SK-N-SH (cell line): Measurements from ENCODE around the gene SLCO2B1. TPM values are rescaled to one million over a fixed set of nuclear protein-coding genes. Genes with fewer than 3 reads are reported as not detected.

Source experiments
- CTCF ChIA-PET: fragments of 300-600, 350-600 bp; formaldehyde crosslinking; extraction: SDS; loops from one replicate; lab custom pipeline; 2021; lab: Yijun Ruan, JAX
- POLR2A ChIA-PET: fragments of 350-600 bp; sonication (Branson Sonifier 250); formaldehyde crosslinking; extraction: SDS; loops from one replicate; lab custom pipeline; 2020; ENCODE audit warnings: antibody characterized with exemption, inconsistent platforms; lab: Yijun Ruan, JAX
- DNase-seq: peaks from one replicate; pipeline ENCODE4 v3.0.0; 2012
- H2AFZ ChIP-seq: fragments of 200-600 bp; sonication (generic); 2 replicates; pipeline ENCODE4 v1.8.1; 2016; ENCODE audit warnings: antibody characterized with exemption, mild to moderate bottlenecking, low read depth
- H3F3A ChIP-seq: fragments of 200-600 bp; sonication (generic); replicated peaks from 2 replicates; pipeline ENCODE3; 2016; ENCODE audit warnings: antibody characterized with exemption, mild to moderate bottlenecking; ENCODE audit not compliant: insufficient read depth
- H3K27ac ChIP-seq, 2 experiments: fragments of 200-500 bp in 1 of 2; fragments of 200-600 bp in 1 of 2; sonication (Bioruptor generic) in 1 of 2; sonication (generic), shearing (Covaris generic) in 1 of 2; 2 replicates each; pipeline versions ENCODE4 v1.5.1 to v1.6.1; 2014 to 2016; ENCODE audit warnings: low read depth in 2 of 2, inconsistent platforms in 1 of 2, low read length in 1 of 2, mild to moderate bottlenecking in 1 of 2, mixed read lengths in 1 of 2
- H3K27me3 ChIP-seq: fragments of 200-600 bp; sonication (generic), shearing (Covaris generic); 2 replicates; pipeline ENCODE4 v1.6.1; 2016; ENCODE audit warnings: mixed run types; ENCODE audit not compliant: insufficient read depth
- H3K36me3 ChIP-seq, 2 experiments: fragments of 200-500 bp in 1 of 2; fragments of 200-600 bp in 1 of 2; sonication (Bioruptor generic) in 1 of 2; sonication (generic) in 1 of 2; replicated peaks in 1 of 2; 2 replicates each; pipeline versions ENCODE3 to v1.5.1; 2014 to 2016; ENCODE audit warnings: low read length in 1 of 2, mild to moderate bottlenecking in 1 of 2; ENCODE audit not compliant: insufficient read depth in 2 of 2, control insufficient read depth in 1 of 2
- H3K4me1 ChIP-seq, 2 experiments: fragments of 200-500 bp in 1 of 2; fragments of 200-600 bp in 1 of 2; sonication (Bioruptor generic) in 1 of 2; sonication (generic), shearing (Covaris generic) in 1 of 2; 2 replicates each; pipeline versions ENCODE4 v1.5.1 to v1.6.1; 2014 to 2016; ENCODE audit warnings: low read depth in 1 of 2, low read length in 1 of 2, mixed run types in 1 of 2; ENCODE audit not compliant: insufficient read depth in 2 of 2, control insufficient read depth in 1 of 2
- H3K4me2 ChIP-seq: fragments of 200-600 bp; sonication (generic), shearing (Covaris generic); 2 replicates; pipeline ENCODE4 v1.6.1; 2017; ENCODE audit warnings: mixed run types
- H3K4me3 ChIP-seq, 2 experiments: fragments of 200-500 bp in 1 of 2; fragments of 200-600 bp in 1 of 2; sonication (Bioruptor generic) in 1 of 2; sonication (generic), shearing (Covaris generic) in 1 of 2; 2 replicates each; pipeline versions ENCODE4 v1.5.1 to v1.8.1; 2014 to 2016; ENCODE audit warnings: low read depth in 2 of 2, inconsistent platforms in 1 of 2, low read length in 1 of 2, mild to moderate bottlenecking in 1 of 2, mixed read lengths in 1 of 2, moderate library complexity in 1 of 2
- H3K79me2 ChIP-seq: fragments of 200-600 bp; sonication (generic); 2 replicates; pipeline ENCODE4 v1.8.1; 2017; ENCODE audit warnings: mild to moderate bottlenecking; ENCODE audit not compliant: insufficient read depth
- H3K9ac ChIP-seq: fragments of 200-600 bp; sonication (generic); 2 replicates; pipeline ENCODE4 v1.6.1; 2017; ENCODE audit warnings: mixed run types
- H3K9me2 ChIP-seq: fragments of 200-600 bp; sonication (generic); 2 replicates; pipeline ENCODE4 v1.6.1; 2017; ENCODE audit warnings: mixed run types
- H3K9me3 ChIP-seq: fragments of 200-600 bp; sonication (generic); 2 replicates; pipeline ENCODE4 v1.6.1; 2017; ENCODE audit warnings: mixed run types, mild to moderate bottlenecking, moderate library complexity
- H4K20me1 ChIP-seq: fragments of 200-600 bp; sonication (generic); 2 replicates; pipeline ENCODE4 v1.6.1; 2017; ENCODE audit warnings: mild to moderate bottlenecking, mixed run types; ENCODE audit not compliant: insufficient read depth
- ELF1 ChIP-seq: IDR thresholded peaks from 2 replicates; pipeline ENCODE4 v1.4.0; 2012
- EP300 ChIP-seq, 2 experiments: IDR thresholded peaks; 2 replicates each; pipeline versions ENCODE4 v1.4.0 to v1.6.1; 2012; ENCODE audit warnings: borderline replicate concordance in 1 of 2, low read depth in 1 of 2, low read length in 1 of 2
- FOXJ3 ChIP-seq: sonication (generic); formaldehyde crosslinking; IDR thresholded peaks from 2 replicates; pipeline ENCODE4 v1.5.1; 2020; ENCODE audit warnings: mild to moderate bottlenecking, missing genetic modification reagents
- FOXM1 ChIP-seq: IDR thresholded peaks from 2 replicates; pipeline ENCODE4 v1.4.0; 2012; ENCODE audit warnings: low read depth, mild to moderate bottlenecking
- GABPA ChIP-seq: IDR thresholded peaks from 2 replicates; pipeline ENCODE4 v1.4.0; 2012; ENCODE audit warnings: low read depth, mild to moderate bottlenecking
- GATA2 ChIP-seq: sonication (generic); formaldehyde crosslinking; IDR thresholded peaks from 2 replicates; pipeline ENCODE4 v1.5.0; 2020; ENCODE audit warnings: mild to moderate bottlenecking, missing genetic modification reagents
- JUND ChIP-seq: IDR thresholded peaks from 2 replicates; pipeline ENCODE4 v1.4.0; 2012
- MEF2A ChIP-seq: IDR thresholded peaks from 2 replicates; pipeline ENCODE4 v1.4.0; 2012; ENCODE audit warnings: low read depth, borderline replicate concordance
- MXI1 ChIP-seq: IDR thresholded peaks from 2 replicates; pipeline ENCODE4 v1.6.1; 2012; ENCODE audit warnings: mild to moderate bottlenecking, low read depth, low read length, improper control_type of control experiment
- NFIC ChIP-seq: IDR thresholded peaks from 2 replicates; pipeline ENCODE4 v1.4.0; 2012; ENCODE audit warnings: borderline replicate concordance
- RAD21 ChIP-seq: IDR thresholded peaks from 2 replicates; pipeline ENCODE4 v1.6.1; 2012; ENCODE audit warnings: mild to moderate bottlenecking, low read length
- RFX5 ChIP-seq: IDR thresholded peaks from 2 replicates; pipeline ENCODE4 v1.6.1; 2012; ENCODE audit warnings: mild to moderate bottlenecking, improper control_type of control experiment, low read length
- RXRA ChIP-seq: IDR thresholded peaks from 2 replicates; pipeline ENCODE4 v1.4.0; 2012; ENCODE audit warnings: low read depth, mild to moderate bottlenecking, borderline replicate concordance
- SIN3A ChIP-seq: IDR thresholded peaks from 2 replicates; pipeline ENCODE4 v1.6.1; 2012; ENCODE audit warnings: low read depth, mild to moderate bottlenecking, low read length, moderate library complexity, borderline replicate concordance
- SMC3 ChIP-seq: IDR thresholded peaks from 2 replicates; pipeline ENCODE4 v1.6.1; 2012; ENCODE audit warnings: low read depth, low read length, improper control_type of control experiment
- TAF1 ChIP-seq: IDR thresholded peaks from 2 replicates; pipeline ENCODE4 v1.6.1; 2012; ENCODE audit warnings: low read depth, mild to moderate bottlenecking, low read length, moderate library complexity, borderline replicate concordance
- TEAD4 ChIP-seq: IDR thresholded peaks from 2 replicates; pipeline ENCODE4 v1.4.0; 2012; ENCODE audit warnings: mild to moderate bottlenecking, borderline replicate concordance; ENCODE audit not compliant: insufficient read depth
- WGBS: methylation state at CpG from one replicate; pipeline ENCODE4 v1.1.6; 2017; ENCODE audit warnings: low lambda C conversion rate; 5-methylcytosine and 5-hydroxymethylcytosine counted together
- polyA plus RNA-seq, 3 experiments: library from polyadenylated mRNA; depleted of rRNA; stranded (reverse); fragments of >200 nt; gene quantifications; 2 replicates each; pipeline ENCODE4 v1.2.3, GENCODE V29; 2012
- TF ChIP-seq, protein P1 (sequence below): IDR thresholded peaks from 2 replicates; pipeline ENCODE4 v1.4.0; 2012; ENCODE audit warnings: low read depth, borderline replicate concordance
- TF ChIP-seq, protein P2 (sequence below): IDR thresholded peaks from 2 replicates; pipeline ENCODE4; 2012
- TF ChIP-seq, protein P3 (sequence below): IDR thresholded peaks from 2 replicates; pipeline ENCODE4 v1.6.1; 2012; ENCODE audit warnings: mild to moderate bottlenecking, low read depth, low read length, moderate library complexity

SLCO2B1 gene
- polyA plus RNA-seq, 1 of the 3 experiments (the other 2 are of a cell fraction): 0.18 TPM

DNA sequence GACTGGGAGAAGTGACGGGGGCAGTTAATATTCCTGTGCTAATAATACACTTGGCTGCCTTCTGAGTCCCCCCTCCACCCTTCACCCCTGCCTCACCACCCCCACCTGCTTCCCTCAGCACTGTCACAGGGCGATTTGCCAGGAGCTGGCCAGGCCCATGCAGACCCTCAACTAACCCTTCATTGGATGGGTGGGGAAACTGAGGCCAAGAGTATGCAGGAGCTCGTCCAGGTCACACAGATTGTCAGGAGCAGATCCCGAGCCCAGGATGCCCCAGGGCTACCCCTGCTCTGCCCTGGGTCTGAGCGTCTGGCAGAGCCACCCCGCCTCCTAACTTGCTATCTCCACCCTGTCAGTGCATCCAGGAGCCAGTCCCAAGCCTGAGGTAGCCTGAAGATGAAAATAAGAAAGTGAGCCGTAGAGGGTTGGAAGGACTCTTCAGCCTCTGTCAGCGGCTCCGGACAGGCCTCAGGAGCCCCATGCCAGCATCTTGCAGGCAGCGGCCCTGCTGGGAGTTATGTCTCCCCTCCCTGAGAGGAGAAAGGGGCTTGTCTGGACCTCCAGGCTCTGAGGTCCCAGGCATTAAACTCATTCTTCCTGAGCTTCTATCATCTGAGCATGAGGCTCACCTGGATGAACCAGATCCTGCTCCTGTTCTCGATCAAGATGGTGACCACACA, 95.9 kb downstream of the SLCO2B1 start:
- DNase-seq: no peak
- Histone ChIP-seq H3K9ac (no peak overlapping the region), H2AFZ (no peak overlapping the region), H3K9me2 (no peaks in the 10 kb centered on the region), H3K4me2 (no peak overlapping the region), H3K4me3 (no peak overlapping the region), H3K9me3 (no peaks in the 10 kb centered on the region), H3K79me2 (no peaks in the 10 kb centered on the region), H3K27ac (no peak overlapping the region), H4K20me1 (no peaks in the 10 kb centered on the region), H3K4me1 (peaks cover 0 to 5% of the 10 kb centered on the region in 2 experiments; a peak in 1 of 4 replicates), H3K36me3 (no peaks in the 10 kb centered on the region), H3K27me3 (peaks cover 35% of the 10 kb centered on the region), H3F3A (no peaks in the 10 kb centered on the region)
- ChIA-PET CTCF (interaction anchor here (0.6 to 17.5 kb wide), 16 partner anchors 8 to 544 kb away, joined by 3 to 1115 read pairs (median 16); partner anchors contain the start of genes SLCO2B1 and TPBGL), POLR2A (interaction anchor here (0.7 kb wide), 1 partner anchor 33 kb away, joined by 3 read pairs; no protein-coding TSS in a partner anchor)
- 40% methylated on average over 7 of the region's 11 CpGs for WGBS
- TF ChIP-seq FOXJ3 (CRISPR knock-in tag) (no peak), SIN3A (no peak), FOXM1 (no peak), TEAD4 (no peak), GATA2 (CRISPR knock-in tag) (no peak), RAD21 (no peak), MEF2A (no peak), RXRA (no peak), EP300 (IDR thresholded peaks at IDR 0.05; ENCODE audit: borderline replicate concordance in 1 of 2, low read depth in 1 of 2, low read length in 1 of 2) (no peak)
- TF ChIP-seq, protein P1, sequence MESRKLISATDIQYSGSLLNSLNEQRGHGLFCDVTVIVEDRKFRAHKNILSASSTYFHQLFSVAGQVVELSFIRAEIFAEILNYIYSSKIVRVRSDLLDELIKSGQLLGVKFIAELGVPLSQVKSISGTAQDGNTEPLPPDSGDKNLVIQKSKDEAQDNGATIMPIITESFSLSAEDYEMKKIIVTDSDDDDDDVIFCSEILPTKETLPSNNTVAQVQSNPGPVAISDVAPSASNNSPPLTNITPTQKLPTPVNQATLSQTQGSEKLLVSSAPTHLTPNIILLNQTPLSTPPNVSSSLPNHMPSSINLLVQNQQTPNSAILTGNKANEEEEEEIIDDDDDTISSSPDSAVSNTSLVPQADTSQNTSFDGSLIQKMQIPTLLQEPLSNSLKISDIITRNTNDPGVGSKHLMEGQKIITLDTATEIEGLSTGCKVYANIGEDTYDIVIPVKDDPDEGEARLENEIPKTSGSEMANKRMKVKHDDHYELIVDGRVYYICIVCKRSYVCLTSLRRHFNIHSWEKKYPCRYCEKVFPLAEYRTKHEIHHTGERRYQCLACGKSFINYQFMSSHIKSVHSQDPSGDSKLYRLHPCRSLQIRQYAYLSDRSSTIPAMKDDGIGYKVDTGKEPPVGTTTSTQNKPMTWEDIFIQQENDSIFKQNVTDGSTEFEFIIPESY: no peak
- TF ChIP-seq, protein P2, sequence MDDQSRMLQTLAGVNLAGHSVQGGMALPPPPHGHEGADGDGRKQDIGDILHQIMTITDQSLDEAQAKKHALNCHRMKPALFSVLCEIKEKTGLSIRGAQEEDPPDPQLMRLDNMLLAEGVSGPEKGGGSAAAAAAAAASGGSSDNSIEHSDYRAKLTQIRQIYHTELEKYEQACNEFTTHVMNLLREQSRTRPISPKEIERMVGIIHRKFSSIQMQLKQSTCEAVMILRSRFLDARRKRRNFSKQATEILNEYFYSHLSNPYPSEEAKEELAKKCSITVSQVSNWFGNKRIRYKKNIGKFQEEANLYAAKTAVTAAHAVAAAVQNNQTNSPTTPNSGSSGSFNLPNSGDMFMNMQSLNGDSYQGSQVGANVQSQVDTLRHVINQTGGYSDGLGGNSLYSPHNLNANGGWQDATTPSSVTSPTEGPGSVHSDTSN: no peak

DNA sequence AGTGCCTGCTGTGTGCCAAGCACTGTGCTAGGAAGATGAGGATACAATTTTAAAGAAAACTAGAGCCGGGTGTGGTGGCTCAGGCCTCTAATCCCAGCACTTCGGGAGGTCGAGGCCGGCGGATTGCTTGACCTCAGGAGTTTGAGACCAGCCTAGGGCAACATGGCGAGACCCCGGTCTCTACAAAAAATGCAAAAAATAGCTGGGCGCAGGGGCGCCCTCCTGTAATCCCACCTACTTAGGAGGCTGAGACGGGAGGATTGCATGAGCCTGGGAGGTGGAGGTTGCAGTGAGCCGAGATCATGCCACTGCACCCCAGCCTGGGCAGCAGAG, 98.0 kb downstream of the SLCO2B1 start:
- CTCF ChIA-PET: interaction anchor here (0.6 to 17.5 kb wide), 85 partner anchors 9 to 547 kb away, joined by 3 to 1115 read pairs (median 6); partner anchors contain the start of genes NEU3, SLCO2B1, SPCS2 and TPBGL
- POLR2A ChIA-PET: interaction anchor here (1.2 kb wide), 1 partner anchor 107 kb away, joined by 5 read pairs; no protein-coding TSS in a partner anchor
- peak overlapping the region in 1 of 2 experiments; percentile 54; a peak in 1 of 4 replicates for H3K4me3 ChIP-seq
- no peak overlapping the region for H3K27ac ChIP-seq
- no peaks in the 10 kb centered on the region for H3K9me2 ChIP-seq
- no peaks in the 10 kb centered on the region for H3K79me2 ChIP-seq
- no peak overlapping the region for H3K9ac ChIP-seq
- H3K36me3 ChIP-seq: no peaks in the 10 kb centered on the region
- 0 out of 2 replicates have a peak, but pooled peaks cover under 1% of the 10 kb centered on the region for H3K9me3 ChIP-seq
- no peaks in the 10 kb centered on the region for H4K20me1 ChIP-seq
- no peak overlapping the region for H3K4me2 ChIP-seq
- no peak for DNase-seq
- TF ChIP-seq SMC3 (no peak), NFIC (no peak), FOXM1 (no peak), JUND (no peak), ELF1 (no peak), RFX5 (no peak), MXI1 (no peak), GABPA (no peak), TAF1 (no peak)
- TF ChIP-seq, protein P3, sequence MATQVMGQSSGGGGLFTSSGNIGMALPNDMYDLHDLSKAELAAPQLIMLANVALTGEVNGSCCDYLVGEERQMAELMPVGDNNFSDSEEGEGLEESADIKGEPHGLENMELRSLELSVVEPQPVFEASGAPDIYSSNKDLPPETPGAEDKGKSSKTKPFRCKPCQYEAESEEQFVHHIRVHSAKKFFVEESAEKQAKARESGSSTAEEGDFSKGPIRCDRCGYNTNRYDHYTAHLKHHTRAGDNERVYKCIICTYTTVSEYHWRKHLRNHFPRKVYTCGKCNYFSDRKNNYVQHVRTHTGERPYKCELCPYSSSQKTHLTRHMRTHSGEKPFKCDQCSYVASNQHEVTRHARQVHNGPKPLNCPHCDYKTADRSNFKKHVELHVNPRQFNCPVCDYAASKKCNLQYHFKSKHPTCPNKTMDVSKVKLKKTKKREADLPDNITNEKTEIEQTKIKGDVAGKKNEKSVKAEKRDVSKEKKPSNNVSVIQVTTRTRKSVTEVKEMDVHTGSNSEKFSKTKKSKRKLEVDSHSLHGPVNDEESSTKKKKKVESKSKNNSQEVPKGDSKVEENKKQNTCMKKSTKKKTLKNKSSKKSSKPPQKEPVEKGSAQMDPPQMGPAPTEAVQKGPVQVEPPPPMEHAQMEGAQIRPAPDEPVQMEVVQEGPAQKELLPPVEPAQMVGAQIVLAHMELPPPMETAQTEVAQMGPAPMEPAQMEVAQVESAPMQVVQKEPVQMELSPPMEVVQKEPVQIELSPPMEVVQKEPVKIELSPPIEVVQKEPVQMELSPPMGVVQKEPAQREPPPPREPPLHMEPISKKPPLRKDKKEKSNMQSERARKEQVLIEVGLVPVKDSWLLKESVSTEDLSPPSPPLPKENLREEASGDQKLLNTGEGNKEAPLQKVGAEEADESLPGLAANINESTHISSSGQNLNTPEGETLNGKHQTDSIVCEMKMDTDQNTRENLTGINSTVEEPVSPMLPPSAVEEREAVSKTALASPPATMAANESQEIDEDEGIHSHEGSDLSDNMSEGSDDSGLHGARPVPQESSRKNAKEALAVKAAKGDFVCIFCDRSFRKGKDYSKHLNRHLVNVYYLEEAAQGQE: no peak
- peaks cover 19% of the 10 kb centered on the region for H3K27me3 ChIP-seq
- 27% methylated on average over 11 of the region's 11 CpGs for WGBS
- H3F3A ChIP-seq: no peaks in the 10 kb centered on the region
- no peak overlapping the region for H2AFZ ChIP-seq
- H3K4me1 ChIP-seq: peaks cover 0 to 5% of the 10 kb centered on the region in 2 experiments; a peak in 1 of 4 replicates
